AG09309 (cell line): ENCODE results near the gene SEC22A.

ENCODE experiments used
- DNase-seq: peaks from one replicate; pipeline ENCODE4 v3.0.0-alpha.2; 2010; ENCODE audit warnings: low read depth
- H3K4me3 ChIP-seq: 2 replicates; pipeline ENCODE4 v1.5.1; 2011; ENCODE audit warnings: mild to moderate bottlenecking, low read depth, low read length, moderate library complexity; ENCODE audit not compliant: control insufficient read depth
- TF ChIP-seq, protein P1 (sequence below): IDR thresholded peaks from 2 replicates; pipeline ENCODE4 v1.5.1; 2011; ENCODE audit warnings: mild to moderate bottlenecking, low read depth, low read length, inconsistent platforms; ENCODE audit not compliant: insufficient read depth, control insufficient read depth; ENCODE audit errors: missing control alignments

SEC22A gene

DNA sequence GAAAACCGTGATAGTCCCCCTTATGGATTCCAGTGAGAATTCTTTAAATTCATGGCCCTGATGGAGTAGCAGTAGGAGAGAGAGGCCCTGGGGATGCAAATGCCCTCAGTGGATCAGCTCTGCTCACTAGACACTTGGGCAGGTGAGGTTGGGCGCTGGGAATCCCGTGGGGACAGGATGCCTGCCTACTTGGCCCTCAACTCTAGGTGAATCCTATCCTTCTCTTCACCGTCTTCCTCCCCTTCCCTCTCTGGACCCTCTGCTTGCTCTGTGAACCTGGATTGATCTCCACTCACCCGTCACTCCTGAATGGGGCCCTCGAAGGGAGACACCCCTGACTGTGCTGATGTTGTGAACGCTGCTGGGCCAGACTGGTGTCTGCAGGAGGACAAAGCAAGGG is 77.4 kb downstream of the SEC22A start:
- no peak for DNase-seq
- TF ChIP-seq, protein P1, sequence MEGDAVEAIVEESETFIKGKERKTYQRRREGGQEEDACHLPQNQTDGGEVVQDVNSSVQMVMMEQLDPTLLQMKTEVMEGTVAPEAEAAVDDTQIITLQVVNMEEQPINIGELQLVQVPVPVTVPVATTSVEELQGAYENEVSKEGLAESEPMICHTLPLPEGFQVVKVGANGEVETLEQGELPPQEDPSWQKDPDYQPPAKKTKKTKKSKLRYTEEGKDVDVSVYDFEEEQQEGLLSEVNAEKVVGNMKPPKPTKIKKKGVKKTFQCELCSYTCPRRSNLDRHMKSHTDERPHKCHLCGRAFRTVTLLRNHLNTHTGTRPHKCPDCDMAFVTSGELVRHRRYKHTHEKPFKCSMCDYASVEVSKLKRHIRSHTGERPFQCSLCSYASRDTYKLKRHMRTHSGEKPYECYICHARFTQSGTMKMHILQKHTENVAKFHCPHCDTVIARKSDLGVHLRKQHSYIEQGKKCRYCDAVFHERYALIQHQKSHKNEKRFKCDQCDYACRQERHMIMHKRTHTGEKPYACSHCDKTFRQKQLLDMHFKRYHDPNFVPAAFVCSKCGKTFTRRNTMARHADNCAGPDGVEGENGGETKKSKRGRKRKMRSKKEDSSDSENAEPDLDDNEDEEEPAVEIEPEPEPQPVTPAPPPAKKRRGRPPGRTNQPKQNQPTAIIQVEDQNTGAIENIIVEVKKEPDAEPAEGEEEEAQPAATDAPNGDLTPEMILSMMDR = no peak
- no peak overlapping the region for H3K4me3 ChIP-seq

DNA sequence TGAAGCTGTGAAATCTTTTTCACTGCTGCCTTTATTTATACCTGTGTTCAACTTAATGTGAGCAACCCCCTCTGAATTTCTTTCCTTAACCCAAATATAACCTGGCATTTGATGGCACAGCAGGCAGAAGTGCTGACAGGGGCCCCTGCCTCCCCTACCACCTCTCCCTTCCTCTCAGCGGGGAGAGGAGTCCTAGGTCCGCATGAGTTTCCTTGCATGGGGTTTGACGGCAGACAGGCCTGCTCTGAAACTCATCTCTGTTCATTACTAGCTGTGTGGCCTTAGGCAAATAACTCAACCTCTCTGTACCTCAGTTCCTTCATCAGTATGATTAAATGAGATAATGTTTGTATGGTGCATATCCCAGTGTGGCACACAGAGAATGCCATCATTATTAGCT is 79.7 kb downstream of the SEC22A start:
- DNase-seq = no peak
- H3K4me3 ChIP-seq = no peak overlapping the region
- TF ChIP-seq, protein P1 = no peak

DNA sequence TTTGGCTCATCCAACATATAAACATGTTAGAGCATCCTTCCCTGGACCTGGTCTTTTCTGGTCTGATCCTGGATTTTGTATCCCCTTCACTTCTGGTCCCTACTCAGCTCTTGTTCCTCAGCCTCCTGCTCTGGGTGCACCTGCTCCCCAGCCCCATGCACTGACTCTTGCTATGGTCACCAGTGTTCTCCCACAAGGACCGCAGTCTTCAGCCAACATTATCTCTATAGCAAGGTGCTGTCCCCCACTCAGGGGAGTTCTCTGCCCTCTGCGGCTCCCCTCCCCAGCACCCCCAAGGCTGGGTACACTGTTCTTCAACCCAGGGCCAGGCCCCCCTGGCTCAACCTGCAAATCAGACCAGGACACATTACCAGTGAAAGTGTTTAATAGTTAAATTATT is 80.2 kb downstream of the SEC22A start:
- H3K4me3 ChIP-seq = no peak overlapping the region
- no peak for DNase-seq
- TF ChIP-seq, protein P1 = no peak

DNA sequence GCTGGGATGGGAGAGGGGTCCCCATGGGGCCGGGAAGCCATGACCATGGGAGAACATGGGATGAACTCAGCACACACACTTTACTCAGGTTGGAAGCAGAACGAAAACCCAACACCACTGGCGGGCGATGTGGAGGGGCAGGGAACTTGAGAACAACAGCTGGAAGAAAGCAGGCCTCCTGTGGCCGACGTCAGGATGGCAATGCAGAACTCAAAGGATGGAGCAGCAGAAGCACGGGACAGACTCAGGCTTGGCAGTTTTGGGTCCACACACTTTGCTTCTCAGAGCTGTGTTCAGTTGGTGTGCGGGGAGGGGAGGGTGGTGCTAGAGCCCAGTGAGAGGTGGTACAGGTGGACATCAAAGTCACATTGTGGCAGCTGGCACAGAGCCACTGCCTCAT is 80.7 kb downstream of the SEC22A start:
- no peak for DNase-seq
- H3K4me3 ChIP-seq = no peak overlapping the region
- TF ChIP-seq, protein P1 = no peak

DNA sequence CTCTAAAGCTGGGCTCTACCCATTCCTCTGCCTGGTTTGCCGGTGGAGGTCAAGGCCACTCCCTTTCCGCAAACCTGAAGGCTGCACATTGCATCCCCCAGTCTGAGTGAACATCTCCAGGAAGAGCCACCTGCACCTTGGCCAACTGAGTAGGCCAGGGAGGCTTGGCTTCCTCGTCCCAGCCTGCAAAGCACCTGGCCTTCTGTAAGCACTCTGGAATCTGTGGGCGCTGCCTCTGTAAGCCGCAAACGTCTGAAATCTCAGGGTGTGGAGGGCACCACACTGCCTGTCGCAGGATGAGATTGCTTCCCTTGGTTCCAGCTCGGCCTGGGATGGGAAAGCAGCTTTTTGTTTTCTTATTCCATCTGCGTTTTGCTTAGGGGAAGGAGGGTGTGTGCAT is 81.3 kb downstream of the SEC22A start:
- TF ChIP-seq, protein P1 = no peak
- H3K4me3 ChIP-seq = no peak overlapping the region
- no peak for DNase-seq

DNA sequence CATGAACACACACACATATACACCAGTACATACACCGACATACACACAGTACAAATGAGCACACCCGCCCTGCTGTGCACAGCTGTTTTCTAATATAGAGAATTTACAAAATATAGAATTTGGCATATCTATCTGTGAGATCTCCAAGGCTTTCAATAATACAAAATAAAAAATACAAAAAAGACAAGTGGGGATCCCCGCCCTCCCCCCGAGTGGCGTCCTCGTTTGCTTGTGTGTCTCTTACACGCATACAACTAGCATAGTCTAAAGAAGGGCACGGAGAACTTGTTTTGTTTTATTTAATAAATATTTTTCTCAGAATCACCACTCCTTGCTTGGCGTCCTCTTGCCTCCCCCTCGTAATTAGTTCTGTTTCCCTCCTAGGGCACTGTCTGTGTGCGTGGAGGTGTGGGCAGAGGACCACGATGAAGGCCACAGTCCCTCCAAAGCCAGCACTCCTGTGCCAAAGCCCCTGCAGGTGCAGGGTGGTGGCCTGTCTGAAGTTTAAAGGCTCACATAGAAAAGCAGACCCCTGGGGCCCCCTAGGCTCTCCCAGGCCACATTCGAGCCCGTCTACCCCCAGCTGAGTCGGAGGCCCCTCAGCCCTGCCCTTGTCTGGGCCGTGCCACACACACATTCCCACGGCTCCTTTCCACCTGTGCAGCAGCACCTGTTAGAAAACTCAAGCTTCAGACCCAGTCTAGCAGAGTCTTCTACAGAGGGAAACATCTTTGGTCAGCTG is 82.1 kb downstream of the SEC22A start:
- no peak overlapping the region for H3K4me3 ChIP-seq
- TF ChIP-seq, protein P1 = no peak
- no peak for DNase-seq

DNA sequence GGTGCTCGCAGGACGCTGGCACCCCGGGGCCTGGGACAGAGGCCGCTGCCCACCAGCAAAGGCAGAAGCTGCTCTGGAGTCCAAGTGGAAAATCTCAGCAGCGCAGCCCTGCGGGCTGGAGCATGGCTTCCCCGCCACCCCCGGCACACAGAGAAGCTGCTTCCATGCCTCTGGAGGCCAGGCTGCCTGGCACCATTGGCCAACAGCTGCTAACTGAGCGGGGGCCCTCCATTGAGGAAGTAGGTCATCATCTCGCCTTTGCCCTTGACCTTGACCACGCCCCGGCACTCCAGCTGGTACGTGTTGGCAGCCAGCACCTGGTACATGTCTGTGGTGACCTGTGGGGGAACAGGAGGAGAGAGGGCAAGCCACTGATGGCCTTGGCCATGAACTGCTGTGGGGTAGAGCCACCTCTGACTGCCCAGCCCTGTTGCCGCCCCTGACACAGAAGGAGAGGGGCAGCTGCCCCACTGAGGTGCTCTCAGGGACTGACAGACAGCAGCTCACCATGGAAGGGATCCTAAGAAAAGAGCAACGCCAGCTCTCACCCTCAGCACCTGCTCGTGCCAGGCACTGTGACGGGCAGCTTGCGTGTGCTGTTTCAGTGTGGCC is 82.8 kb downstream of the SEC22A start:
- TF ChIP-seq, protein P1 = no peak
- no peak for DNase-seq
- H3K4me3 ChIP-seq = no peak overlapping the region
